ENCODE data around the gene RAB3IP.
"Not testable (repeated sequence)": the region's sequence is repeated elsewhere in the genome, so short reads cannot be mapped to it uniquely, and the experiment has no call there.

RAB3IP gene

DNA sequence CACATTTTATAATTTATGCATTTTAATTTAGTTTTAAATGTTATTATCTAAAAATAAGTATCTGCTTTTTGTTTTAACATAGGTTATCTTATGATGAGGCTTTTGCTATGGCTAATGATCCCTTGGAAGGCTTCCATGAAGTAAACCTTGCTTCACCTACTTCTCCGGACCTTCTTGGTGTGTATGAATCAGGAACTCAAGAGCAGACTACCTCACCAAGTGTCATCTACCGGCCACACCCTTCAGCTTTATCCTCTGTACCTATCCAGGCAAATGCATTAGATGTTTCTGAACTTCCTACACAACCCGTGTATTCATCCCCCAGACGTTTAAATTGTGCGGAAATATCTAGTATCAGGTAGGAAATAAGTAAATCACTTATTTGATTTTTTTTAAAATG is 16.6 kb downstream of the RAB3IP start:
- no peak for DNase-seq (ENCODE audit: low read depth in 1 of 2, low spot score in 1 of 2)

DNA sequence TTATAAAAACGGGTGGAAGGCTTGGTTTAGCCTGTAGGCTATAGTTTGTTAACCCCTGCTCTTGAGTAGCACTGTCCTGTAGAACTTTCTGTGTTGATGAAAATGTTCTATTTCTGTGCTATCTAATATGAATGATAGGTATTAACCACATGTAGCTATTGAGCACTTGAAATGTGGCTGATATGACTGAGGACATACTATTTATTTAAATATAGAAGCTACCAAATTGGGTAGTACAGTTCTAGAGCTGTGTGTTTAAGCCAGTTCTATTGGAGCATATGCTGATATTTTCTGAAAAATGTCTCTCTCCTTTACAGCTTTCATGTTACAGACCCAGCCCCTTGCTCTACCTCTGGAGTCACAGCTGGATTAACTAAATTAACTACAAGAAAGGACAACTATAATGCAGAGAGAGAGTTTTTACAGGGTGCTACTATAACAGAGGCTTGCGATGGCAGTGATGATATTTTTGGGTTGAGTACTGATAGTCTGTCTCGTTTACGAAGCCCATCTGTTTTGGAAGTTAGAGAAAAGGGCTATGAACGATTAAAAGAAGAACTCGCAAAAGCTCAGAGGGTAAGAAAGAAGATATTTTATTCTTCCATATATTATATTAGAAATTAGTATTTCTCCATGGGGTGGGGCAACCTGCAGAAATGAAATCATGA is 17.6 kb downstream of the RAB3IP start:
- no peak for DNase-seq (ENCODE audit: low read depth in 1 of 2, low spot score in 1 of 2)

DNA sequence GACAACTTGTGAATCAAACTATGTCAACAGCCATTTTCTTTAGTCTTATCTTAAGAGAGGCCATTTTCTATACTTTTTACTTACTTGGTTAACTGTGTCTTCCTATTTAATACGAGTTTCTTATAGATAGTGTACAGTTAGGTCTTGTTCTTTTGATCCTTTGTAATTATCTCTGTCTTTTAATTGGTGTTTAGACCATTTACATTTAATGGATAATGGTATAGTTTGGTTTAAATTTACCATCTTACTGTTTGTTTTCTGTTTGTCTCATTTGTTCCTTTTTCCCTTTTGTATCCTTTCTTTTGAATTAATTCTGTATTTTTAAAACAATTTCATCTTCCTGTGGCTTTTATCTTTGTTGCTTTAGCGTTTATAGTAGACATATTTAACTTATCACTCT is 19.4 kb downstream of the RAB3IP start:
- no peak for DNase-seq (ENCODE audit: low read depth in 1 of 2, low spot score in 1 of 2)

GRCh38 chr12:69759581-69759980 is 20.9 kb downstream of the RAB3IP start:
- DNase-seq (ENCODE audit: low read depth in 1 of 2, low spot score in 1 of 2) = not testable (repeated sequence)

- no peak for DNase-seq (ENCODE audit: low read depth in 1 of 2, low spot score in 1 of 2)
These were observed 26.9 kb downstream of the RAB3IP start for GRCh38 chr12:69765515-69765914.

- DNase-seq (ENCODE audit: low read depth in 1 of 2, low spot score in 1 of 2) = no peak
These were observed 27.6 kb downstream of the RAB3IP start for GRCh38 chr12:69766260-69766659.

GRCh38 chr12:69779928-69780327 is 41.3 kb downstream of the RAB3IP start:
- no peak for DNase-seq (ENCODE audit: low read depth in 1 of 2, low spot score in 1 of 2)

DNA sequence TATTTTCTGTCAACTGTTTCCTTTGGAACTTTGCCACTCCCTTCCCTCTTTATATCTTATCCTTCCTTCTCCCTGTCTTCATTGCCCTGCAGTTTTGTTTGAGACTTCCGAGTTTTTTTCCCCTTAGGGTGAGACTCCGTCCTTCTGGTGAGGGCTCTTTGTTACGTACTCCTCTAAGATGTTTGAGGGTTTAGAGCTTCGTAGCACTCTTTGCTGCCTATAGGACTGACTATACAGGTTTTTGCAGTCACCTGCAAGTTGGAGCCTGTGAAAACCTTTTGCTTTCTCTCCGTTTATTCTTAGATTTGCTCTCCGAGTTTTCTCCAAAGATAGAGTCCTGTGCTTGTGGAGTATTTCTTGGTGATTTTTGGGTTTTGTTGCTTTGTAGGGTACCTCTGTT is 44.7 kb downstream of the RAB3IP start:
- no peak for DNase-seq (ENCODE audit: low read depth in 1 of 2, low spot score in 1 of 2)

- no peak for DNase-seq (ENCODE audit: low read depth in 1 of 2, low spot score in 1 of 2)
These were observed 50.7 kb downstream of the RAB3IP start for GRCh38 chr12:69789351-69789750.

DNA sequence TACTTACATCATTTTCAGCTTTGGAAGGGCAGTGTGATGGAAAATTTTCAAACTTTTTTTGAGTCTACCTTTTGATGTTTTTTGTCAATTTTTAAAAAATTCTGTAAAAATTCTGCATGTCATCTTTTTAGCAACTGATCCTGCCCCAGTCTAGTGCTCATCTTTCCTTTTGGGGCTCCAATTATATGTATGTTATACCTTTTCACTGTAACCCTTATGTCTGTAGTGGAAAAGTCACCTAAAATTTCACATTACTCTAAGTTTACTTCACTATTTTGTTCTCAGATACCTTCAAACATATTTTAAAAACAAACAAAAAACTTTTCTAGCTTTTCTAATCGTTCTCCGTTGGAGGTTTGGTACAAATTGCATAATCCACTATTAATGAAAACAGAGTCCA is 53.9 kb downstream of the RAB3IP start:
- no peak for DNase-seq (ENCODE audit: low read depth in 1 of 2, low spot score in 1 of 2)

DNA sequence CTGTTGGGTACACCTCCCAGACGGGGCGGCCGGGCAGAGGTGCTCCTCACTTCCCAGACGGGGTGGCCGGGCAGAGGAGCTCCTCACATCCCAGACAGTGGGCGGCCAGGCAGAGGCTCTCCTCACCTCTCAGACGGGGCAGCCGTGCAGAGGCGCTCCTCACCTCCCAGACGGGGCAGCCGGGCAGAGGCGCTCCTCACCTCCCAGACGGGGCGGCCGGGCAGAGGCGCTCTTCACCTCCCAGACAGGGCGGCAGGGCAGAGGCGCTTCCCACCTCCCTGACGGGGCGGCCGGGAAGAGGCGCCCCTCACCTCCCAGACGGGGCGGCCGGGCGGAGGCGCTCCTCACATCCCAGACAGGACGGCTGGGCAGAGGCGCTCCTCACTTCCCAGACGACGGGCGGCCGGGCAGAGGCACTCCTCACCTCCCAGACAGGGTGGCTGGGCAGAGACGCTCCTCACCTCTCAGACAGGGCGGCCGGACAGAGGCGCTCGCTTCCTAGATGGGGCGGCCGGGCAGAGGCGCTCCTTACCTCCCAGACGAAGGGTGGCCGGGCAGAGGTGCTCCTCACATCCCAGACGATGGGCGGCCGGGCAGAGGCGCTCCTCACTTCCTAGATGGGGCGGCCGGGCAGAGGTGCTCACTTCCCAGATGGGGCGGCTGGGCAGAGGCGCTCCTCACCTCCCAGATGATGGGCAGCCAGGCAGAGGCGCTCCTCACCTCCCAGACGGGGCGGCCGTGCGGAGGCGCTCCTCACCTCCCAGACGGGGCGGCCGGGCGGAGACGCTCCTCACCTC is 68.6 kb downstream of the RAB3IP start:
- not testable (repeated sequence) for DNase-seq (ENCODE audit: low read depth in 1 of 2, low spot score in 1 of 2)

DNA sequence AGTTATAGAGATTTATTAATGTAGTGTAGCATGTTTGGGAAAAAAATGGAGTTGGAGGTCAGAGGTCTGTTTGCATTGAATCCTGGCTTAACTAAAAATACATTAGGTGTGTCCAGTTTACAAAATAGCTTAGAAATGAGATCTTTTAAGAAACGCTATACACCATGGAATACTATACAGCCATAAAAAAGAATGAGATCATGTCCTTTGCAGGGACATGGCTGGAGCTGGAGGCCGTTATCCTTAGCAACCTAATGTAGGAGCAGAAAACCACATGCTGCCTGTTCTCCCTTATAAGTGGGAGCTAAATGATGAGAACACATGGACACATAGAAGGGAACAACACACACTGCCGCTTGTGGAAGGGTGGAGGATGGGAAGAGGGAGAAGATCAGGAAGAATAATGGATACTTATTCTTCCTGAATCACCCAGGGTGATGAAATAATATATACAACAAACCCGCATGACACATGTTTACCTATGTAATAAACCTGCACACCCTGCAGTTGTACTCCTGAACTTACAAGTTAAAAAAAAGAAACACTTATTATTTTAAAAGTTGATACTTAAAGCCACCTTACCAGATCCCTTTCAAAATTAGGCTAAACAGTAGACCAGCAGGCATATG is 72.3 kb downstream of the RAB3IP start:
- no peak for DNase-seq (ENCODE audit: low read depth in 1 of 2, low spot score in 1 of 2)

- DNase-seq (ENCODE audit: low read depth in 1 of 2, low spot score in 1 of 2) = no peak
These were observed 77.4 kb downstream of the RAB3IP start for GRCh38 chr12:69816082-69816481.

DNA sequence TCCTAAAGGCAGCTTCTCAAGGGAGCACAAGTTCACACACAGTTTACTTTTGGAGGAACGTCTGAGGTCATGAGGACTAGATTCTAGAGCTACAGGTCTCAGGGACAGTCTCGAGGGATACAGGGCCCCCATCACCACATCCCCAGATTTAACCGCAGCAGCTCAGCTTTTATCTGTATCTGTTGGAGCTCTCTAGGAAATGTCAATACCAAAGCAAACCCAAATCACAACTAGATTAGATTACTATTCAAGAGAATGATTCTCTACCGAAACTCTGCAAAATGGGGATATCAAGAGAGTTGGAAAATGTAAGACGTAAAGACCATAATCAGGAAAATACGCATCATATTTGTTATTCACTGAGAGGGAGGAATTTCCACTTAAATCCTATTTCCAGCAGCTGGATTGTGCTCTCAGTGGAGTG is 82.4 kb downstream of the RAB3IP start:
- no peak for DNase-seq (ENCODE audit: low read depth in 1 of 2, low spot score in 1 of 2)

- DNase-seq (ENCODE audit: low read depth in 1 of 2, low spot score in 1 of 2) = no peak
These were observed 82.9 kb downstream of the RAB3IP start for GRCh38 chr12:69821456-69822159.

- DNase-seq (ENCODE audit: low read depth in 1 of 2, low spot score in 1 of 2) = no peak
These were observed 83.7 kb downstream of the RAB3IP start for GRCh38 chr12:69822201-69822860.

DNA sequence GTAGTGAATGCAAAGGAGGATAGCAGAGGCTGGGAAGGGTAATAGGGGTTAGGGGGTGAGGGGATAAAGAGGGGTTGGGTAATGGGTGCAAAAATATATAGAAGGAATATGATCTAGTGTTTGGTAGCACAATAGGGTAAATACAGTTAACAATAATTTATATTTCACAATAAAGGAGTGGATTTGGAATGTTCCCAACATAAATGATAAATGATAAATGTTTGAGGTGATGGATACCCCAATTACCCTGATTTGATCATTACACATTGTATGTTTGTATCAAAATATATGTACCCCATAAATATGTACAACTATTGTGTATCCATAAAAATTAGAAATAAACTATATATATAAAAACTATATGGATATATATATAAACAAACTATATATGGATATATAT is 85.4 kb downstream of the RAB3IP start:
- DNase-seq (ENCODE audit: low read depth in 1 of 2, low spot score in 1 of 2) = no peak

DNA sequence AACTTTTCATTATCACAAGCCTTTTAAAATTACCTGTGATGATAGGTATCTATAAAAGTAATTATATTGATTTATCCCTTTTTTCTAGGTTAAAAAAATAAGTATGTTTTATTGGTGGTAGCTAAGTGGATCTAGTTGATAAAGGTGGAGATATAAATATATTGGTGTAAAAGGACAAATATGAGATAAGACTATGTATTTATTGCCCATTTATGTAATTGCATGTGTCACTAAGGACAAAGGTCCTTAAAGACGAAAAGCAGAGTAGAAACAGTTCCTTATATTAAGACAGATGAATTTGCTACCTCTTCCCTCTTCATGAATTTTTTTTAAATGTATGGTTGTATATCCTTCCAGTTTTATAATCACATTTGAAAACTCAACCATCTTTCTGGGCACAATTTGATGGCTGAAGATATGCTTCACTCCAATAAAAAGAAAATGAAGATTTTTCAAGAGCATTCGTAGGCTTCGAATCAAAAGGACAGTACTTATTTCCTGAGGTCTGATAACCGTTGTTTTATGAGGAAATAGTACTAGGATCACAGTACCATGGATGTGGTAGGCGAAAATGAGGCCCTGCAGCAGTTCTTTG is 86.4 kb downstream of the RAB3IP start, which contains the start of gene MYRFL:
TSS of gene MYRFL (plus strand) at position 262 of the 595 bp plus-strand sequence. CDS start at position 553, 291 bp downstream.
- DNase-seq (ENCODE audit: low read depth in 1 of 2, low spot score in 1 of 2) = no peak

GRCh38 chr12:69828897-69829296 is 90.2 kb downstream of the RAB3IP start:
- DNase-seq (ENCODE audit: low read depth in 1 of 2, low spot score in 1 of 2) = no peak

DNA sequence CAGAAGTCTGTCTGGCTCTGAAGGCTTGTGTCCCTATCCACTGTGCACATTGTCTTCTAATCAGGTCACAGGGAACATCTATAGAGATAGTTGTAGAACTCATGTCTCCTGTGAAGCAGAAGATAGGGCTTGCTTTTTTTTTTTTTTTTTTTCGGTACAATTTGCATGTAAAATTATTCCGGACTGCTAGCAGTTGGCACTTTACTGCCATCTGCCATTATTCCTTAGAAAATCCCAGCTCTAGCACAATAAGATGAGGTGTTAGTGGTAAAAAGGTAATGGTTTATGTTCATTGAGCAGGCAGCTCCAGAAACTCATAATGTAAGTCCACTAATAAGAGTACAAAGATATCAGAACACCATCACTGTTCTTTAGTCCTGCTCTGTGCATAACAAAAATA is 95.0 kb downstream of the RAB3IP start:
- no peak for DNase-seq (ENCODE audit: low read depth in 1 of 2, low spot score in 1 of 2)

DNA sequence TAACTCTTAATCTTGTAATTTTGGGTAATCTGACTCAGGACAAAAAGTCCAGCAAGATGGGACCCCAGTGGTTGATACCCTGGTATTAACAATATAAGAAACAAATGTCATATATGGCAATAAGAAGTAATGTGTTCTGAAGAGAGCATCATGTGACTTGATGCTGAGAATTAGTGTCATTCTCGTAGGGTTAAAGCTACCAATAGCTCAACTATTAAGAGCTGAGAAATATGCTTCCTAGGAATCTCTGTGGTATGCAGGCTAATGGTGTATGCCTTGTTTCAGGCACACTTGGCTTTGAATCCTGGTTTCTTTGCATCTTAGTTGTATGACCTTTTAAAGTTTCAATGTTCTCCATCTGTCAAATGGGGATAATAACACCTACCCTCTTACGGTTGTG is 95.5 kb downstream of the RAB3IP start:
- no peak for DNase-seq (ENCODE audit: low read depth in 1 of 2, low spot score in 1 of 2)

Data from activated T-helper 1 cell treated with anti-CD3 and anti-CD28 coated beads, Interleukin-2, amount 50 U/mL, for 16 hours (primary cell).